WTC11 (cell line): Measurements from ENCODE around the gene CTRB1. TPM values are rescaled to one million over a fixed set of nuclear protein-coding genes. Genes with fewer than 3 reads are reported as not detected.
A peak's percentile ranks its signal among the peaks of the same experiment; 100 is the strongest.

Experiments
- CREM ChIP-seq: sonication (generic); formaldehyde crosslinking; IDR thresholded peaks from 2 replicates; pipeline ENCODE4 v1.8.1; 2022; ENCODE audit warnings: mild to moderate bottlenecking, missing genetic modification reagents, moderate library complexity
- ETV6 ChIP-seq: sonication (generic); formaldehyde crosslinking; IDR thresholded peaks from 2 replicates; pipeline ENCODE4 v1.8.1; 2022; ENCODE audit warnings: mild to moderate bottlenecking, missing genetic modification reagents
- HMGA2 ChIP-seq: fragments of 250-450 bp; sonication (Bioruptor Pico); IDR thresholded peaks from 2 replicates; pipeline ENCODE4 v1.4.0; 2021; ENCODE audit warnings: mild to moderate bottlenecking, moderate library complexity
- HMGXB4 ChIP-seq: sonication (generic); formaldehyde crosslinking; IDR thresholded peaks from 2 replicates; pipeline ENCODE4 v1.8.1; 2023; ENCODE audit warnings: mild to moderate bottlenecking, moderate library complexity, missing genetic modification reagents
- IRF2 ChIP-seq: sonication (generic); formaldehyde crosslinking; IDR thresholded peaks from 2 replicates; pipeline ENCODE4 v1.8.0; 2022; ENCODE audit warnings: low read depth, missing genetic modification reagents, borderline replicate concordance
- NR1H2 ChIP-seq: sonication (generic); formaldehyde crosslinking; IDR thresholded peaks from 2 replicates; pipeline ENCODE4 v1.9.0; 2021; ENCODE audit warnings: mild to moderate bottlenecking, moderate library complexity, missing genetic modification reagents
- PRRX2 ChIP-seq: fragments of 250-450 bp; sonication (Bioruptor Pico); IDR thresholded peaks from 2 replicates; pipeline ENCODE4 v1.8.0; 2021; ENCODE audit warnings: mild to moderate bottlenecking
- RELA ChIP-seq: sonication (generic); formaldehyde crosslinking; IDR thresholded peaks from 2 replicates; pipeline ENCODE4 v1.8.1; 2022; ENCODE audit warnings: missing genetic modification reagents, mild to moderate bottlenecking, borderline replicate concordance
- RORB ChIP-seq: fragments of 250-450 bp; sonication (Bioruptor Pico); IDR thresholded peaks from 2 replicates; pipeline ENCODE4 v1.9.0; 2021; ENCODE audit warnings: mild to moderate bottlenecking
- SMAD3 ChIP-seq: sonication (generic); formaldehyde crosslinking; IDR thresholded peaks from 2 replicates; pipeline ENCODE4 v1.8.0; 2022; ENCODE audit warnings: missing genetic modification reagents, mild to moderate bottlenecking, borderline replicate concordance
- TEAD1 ChIP-seq: sonication (generic); formaldehyde crosslinking; IDR thresholded peaks from 2 replicates; pipeline ENCODE4 v1.8.0; 2022; ENCODE audit warnings: mild to moderate bottlenecking, missing genetic modification reagents
- TEAD4 ChIP-seq: sonication (generic); formaldehyde crosslinking; IDR thresholded peaks from 2 replicates; pipeline ENCODE4 v1.8.0; 2022; ENCODE audit warnings: mild to moderate bottlenecking, missing genetic modification reagents
- USF2 ChIP-seq: sonication (generic); formaldehyde crosslinking; IDR thresholded peaks from 2 replicates; pipeline ENCODE4 v1.8.1; 2023; ENCODE audit warnings: mild to moderate bottlenecking, missing genetic modification reagents, moderate library complexity
- ZNF138 ChIP-seq: sonication (generic); formaldehyde crosslinking; conservative IDR thresholded peaks from 2 replicates; pipeline ENCODE4 v1.8.1; 2022; ENCODE audit warnings: mild to moderate bottlenecking, moderate library complexity, missing genetic modification reagents
- ZNF416 ChIP-seq: fragments of 250-450 bp; sonication (Bioruptor Pico); IDR thresholded peaks from 2 replicates; pipeline ENCODE4 v1.9.0; 2021; ENCODE audit warnings: mild to moderate bottlenecking, inconsistent platforms
- total RNA-seq: library from RNA; stranded (reverse); gene quantifications from 3 replicates; pipeline ENCODE4 v1.2.3, GENCODE V29; 2021
- TF ChIP-seq, protein P1 (sequence below): sonication (generic); formaldehyde crosslinking; IDR thresholded peaks from 2 replicates; pipeline ENCODE4 v1.8.1; 2022; ENCODE audit warnings: mild to moderate bottlenecking, missing genetic modification reagents, moderate library complexity, borderline replicate concordance
- TF ChIP-seq, protein P2 (sequence below): sonication (generic); formaldehyde crosslinking; IDR thresholded peaks from 2 replicates; pipeline ENCODE4 v1.8.0; 2023; ENCODE audit warnings: mild to moderate bottlenecking, missing genetic modification reagents
- TF ChIP-seq, protein P3 (sequence below): sonication (generic); formaldehyde crosslinking; IDR thresholded peaks from 2 replicates; pipeline ENCODE4 v1.8.0; 2022; ENCODE audit warnings: missing genetic modification reagents
- TF ChIP-seq, protein P4 (sequence below): fragments of 250-450 bp; sonication (Bioruptor Pico); IDR thresholded peaks from 2 replicates; pipeline ENCODE4 v1.9.0; 2021; ENCODE audit warnings: mild to moderate bottlenecking, borderline replicate concordance
- TF ChIP-seq, protein P5 (sequence below): fragments of 250-450 bp; sonication (Bioruptor Pico); IDR thresholded peaks from 2 replicates; pipeline ENCODE4 v1.8.0; 2021; ENCODE audit warnings: mild to moderate bottlenecking
- TF ChIP-seq, protein P6 (sequence below): sonication (generic); formaldehyde crosslinking; IDR thresholded peaks from 2 replicates; pipeline ENCODE4 v1.8.1; 2022; ENCODE audit warnings: missing genetic modification reagents, borderline replicate concordance

CTRB1 gene
- total RNA-seq, 1 experiment from 2014 or later, result 3.9 TPM

DNA sequence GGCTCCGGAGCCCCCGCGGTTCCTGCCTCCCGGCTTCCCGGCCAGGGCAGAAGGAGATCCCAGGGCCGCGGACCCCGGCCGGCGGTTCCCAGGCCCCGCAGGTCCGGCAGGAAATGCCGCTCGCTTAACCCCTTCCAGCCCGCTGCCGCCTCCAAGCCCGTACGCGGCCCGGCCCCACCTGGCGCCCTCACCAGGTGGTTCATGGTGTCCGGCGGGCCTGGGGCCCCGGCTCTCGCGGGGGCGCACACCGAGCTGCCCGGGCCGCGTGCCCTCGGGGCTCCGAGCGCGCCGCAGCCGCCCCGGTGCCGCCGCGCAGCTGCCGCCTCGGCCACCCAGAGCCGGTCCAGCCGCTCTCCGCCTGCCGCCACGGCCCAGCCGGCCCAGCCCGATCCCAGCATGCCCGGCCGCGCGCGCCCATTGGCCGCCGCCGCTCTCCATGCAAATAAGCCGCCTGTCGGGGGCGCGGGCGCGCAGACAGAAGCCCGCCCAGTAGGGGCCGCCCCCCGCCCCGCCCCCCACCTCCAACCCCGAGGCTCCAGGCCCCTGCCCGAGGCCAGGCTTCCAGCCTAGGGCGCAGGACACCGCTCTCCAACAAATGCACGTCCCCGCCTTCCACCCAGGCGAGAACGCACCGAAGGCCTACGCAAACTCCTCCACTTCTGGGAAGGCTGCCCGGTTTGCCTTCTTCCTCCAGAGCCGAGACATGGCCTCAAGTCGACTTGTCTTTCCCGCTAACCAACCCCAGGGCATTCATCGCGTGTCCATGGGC lies 32.7 kb downstream of the CTRB1 start, which contains the start of gene BCAR1 (continued):
- TF ChIP-seq, protein P1, sequence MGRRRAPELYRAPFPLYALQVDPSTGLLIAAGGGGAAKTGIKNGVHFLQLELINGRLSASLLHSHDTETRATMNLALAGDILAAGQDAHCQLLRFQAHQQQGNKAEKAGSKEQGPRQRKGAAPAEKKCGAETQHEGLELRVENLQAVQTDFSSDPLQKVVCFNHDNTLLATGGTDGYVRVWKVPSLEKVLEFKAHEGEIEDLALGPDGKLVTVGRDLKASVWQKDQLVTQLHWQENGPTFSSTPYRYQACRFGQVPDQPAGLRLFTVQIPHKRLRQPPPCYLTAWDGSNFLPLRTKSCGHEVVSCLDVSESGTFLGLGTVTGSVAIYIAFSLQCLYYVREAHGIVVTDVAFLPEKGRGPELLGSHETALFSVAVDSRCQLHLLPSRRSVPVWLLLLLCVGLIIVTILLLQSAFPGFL (CRISPR knock-in tag), result no peak
- TF ChIP-seq ZNF416 (CRISPR knock-in tag), result 0 out of 2 replicates have a peak, but pooled peaks have one; percentile 32
- TF ChIP-seq SMAD3 (CRISPR knock-in tag), result no peak
- TF ChIP-seq TEAD1 (CRISPR knock-in tag), result peak; percentile 34; the same call in 1 of the 2 replicates
- TF ChIP-seq RELA (CRISPR knock-in tag), result no peak
- no peak for TF ChIP-seq HMGA2
- TF ChIP-seq USF2 (CRISPR knock-in tag), result no peak
- no peak for TF ChIP-seq IRF2 (CRISPR knock-in tag)
- TF ChIP-seq, protein P2, sequence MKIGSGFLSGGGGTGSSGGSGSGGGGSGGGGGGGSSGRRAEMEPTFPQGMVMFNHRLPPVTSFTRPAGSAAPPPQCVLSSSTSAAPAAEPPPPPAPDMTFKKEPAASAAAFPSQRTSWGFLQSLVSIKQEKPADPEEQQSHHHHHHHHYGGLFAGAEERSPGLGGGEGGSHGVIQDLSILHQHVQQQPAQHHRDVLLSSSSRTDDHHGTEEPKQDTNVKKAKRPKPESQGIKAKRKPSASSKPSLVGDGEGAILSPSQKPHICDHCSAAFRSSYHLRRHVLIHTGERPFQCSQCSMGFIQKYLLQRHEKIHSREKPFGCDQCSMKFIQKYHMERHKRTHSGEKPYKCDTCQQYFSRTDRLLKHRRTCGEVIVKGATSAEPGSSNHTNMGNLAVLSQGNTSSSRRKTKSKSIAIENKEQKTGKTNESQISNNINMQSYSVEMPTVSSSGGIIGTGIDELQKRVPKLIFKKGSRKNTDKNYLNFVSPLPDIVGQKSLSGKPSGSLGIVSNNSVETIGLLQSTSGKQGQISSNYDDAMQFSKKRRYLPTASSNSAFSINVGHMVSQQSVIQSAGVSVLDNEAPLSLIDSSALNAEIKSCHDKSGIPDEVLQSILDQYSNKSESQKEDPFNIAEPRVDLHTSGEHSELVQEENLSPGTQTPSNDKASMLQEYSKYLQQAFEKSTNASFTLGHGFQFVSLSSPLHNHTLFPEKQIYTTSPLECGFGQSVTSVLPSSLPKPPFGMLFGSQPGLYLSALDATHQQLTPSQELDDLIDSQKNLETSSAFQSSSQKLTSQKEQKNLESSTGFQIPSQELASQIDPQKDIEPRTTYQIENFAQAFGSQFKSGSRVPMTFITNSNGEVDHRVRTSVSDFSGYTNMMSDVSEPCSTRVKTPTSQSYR, result no peak
- no peak for TF ChIP-seq RORB (CRISPR knock-in tag)
- TF ChIP-seq ETV6 (CRISPR knock-in tag), result no peak
- TF ChIP-seq, protein P3, sequence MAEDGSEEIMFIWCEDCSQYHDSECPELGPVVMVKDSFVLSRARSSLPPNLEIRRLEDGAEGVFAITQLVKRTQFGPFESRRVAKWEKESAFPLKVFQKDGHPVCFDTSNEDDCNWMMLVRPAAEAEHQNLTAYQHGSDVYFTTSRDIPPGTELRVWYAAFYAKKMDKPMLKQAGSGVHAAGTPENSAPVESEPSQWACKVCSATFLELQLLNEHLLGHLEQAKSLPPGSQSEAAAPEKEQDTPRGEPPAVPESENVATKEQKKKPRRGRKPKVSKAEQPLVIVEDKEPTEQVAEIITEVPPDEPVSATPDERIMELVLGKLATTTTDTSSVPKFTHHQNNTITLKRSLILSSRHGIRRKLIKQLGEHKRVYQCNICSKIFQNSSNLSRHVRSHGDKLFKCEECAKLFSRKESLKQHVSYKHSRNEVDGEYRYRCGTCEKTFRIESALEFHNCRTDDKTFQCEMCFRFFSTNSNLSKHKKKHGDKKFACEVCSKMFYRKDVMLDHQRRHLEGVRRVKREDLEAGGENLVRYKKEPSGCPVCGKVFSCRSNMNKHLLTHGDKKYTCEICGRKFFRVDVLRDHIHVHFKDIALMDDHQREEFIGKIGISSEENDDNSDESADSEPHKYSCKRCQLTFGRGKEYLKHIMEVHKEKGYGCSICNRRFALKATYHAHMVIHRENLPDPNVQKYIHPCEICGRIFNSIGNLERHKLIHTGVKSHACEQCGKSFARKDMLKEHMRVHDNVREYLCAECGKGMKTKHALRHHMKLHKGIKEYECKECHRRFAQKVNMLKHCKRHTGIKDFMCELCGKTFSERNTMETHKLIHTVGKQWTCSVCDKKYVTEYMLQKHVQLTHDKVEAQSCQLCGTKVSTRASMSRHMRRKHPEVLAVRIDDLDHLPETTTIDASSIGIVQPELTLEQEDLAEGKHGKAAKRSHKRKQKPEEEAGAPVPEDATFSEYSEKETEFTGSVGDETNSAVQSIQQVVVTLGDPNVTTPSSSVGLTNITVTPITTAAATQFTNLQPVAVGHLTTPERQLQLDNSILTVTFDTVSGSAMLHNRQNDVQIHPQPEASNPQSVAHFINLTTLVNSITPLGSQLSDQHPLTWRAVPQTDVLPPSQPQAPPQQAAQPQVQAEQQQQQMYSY (CRISPR knock-in tag), result no peak
- TF ChIP-seq ZNF138 (CRISPR knock-in tag), result no peak
- TF ChIP-seq, protein P4, sequence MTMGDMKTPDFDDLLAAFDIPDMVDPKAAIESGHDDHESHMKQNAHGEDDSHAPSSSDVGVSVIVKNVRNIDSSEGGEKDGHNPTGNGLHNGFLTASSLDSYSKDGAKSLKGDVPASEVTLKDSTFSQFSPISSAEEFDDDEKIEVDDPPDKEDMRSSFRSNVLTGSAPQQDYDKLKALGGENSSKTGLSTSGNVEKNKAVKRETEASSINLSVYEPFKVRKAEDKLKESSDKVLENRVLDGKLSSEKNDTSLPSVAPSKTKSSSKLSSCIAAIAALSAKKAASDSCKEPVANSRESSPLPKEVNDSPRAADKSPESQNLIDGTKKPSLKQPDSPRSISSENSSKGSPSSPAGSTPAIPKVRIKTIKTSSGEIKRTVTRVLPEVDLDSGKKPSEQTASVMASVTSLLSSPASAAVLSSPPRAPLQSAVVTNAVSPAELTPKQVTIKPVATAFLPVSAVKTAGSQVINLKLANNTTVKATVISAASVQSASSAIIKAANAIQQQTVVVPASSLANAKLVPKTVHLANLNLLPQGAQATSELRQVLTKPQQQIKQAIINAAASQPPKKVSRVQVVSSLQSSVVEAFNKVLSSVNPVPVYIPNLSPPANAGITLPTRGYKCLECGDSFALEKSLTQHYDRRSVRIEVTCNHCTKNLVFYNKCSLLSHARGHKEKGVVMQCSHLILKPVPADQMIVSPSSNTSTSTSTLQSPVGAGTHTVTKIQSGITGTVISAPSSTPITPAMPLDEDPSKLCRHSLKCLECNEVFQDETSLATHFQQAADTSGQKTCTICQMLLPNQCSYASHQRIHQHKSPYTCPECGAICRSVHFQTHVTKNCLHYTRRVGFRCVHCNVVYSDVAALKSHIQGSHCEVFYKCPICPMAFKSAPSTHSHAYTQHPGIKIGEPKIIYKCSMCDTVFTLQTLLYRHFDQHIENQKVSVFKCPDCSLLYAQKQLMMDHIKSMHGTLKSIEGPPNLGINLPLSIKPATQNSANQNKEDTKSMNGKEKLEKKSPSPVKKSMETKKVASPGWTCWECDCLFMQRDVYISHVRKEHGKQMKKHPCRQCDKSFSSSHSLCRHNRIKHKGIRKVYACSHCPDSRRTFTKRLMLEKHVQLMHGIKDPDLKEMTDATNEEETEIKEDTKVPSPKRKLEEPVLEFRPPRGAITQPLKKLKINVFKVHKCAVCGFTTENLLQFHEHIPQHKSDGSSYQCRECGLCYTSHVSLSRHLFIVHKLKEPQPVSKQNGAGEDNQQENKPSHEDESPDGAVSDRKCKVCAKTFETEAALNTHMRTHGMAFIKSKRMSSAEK (CRISPR knock-in tag), result no peak
- TF ChIP-seq NR1H2 (CRISPR knock-in tag), result no peak
- peak; percentile 43; the same call in 1 of the 2 replicates for TF ChIP-seq HMGXB4
- TF ChIP-seq CREM (CRISPR knock-in tag), result no peak
- TF ChIP-seq, protein P5, sequence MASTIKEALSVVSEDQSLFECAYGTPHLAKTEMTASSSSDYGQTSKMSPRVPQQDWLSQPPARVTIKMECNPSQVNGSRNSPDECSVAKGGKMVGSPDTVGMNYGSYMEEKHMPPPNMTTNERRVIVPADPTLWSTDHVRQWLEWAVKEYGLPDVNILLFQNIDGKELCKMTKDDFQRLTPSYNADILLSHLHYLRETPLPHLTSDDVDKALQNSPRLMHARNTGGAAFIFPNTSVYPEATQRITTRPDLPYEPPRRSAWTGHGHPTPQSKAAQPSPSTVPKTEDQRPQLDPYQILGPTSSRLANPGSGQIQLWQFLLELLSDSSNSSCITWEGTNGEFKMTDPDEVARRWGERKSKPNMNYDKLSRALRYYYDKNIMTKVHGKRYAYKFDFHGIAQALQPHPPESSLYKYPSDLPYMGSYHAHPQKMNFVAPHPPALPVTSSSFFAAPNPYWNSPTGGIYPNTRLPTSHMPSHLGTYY (CRISPR knock-in tag), result no peak
- TF ChIP-seq PRRX2 (CRISPR knock-in tag), result no peak
- no peak for TF ChIP-seq TEAD4 (CRISPR knock-in tag)
- TF ChIP-seq, protein P6, sequence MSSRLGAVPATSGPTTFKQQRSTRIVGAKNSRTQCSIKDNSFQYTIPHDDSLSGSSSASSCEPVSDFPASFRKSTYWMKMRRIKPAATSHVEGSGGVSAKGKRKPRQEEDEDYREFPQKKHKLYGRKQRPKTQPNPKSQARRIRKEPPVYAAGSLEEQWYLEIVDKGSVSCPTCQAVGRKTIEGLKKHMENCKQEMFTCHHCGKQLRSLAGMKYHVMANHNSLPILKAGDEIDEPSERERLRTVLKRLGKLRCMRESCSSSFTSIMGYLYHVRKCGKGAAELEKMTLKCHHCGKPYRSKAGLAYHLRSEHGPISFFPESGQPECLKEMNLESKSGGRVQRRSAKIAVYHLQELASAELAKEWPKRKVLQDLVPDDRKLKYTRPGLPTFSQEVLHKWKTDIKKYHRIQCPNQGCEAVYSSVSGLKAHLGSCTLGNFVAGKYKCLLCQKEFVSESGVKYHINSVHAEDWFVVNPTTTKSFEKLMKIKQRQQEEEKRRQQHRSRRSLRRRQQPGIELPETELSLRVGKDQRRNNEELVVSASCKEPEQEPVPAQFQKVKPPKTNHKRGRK (CRISPR knock-in tag), result no peak
